NCI-H510A (cell line): ENCODE data around the gene MEIOC.
"Not testable (repeated sequence)": the region's sequence is repeated elsewhere in the genome, so short reads cannot be mapped to it uniquely, and the experiment has no call there.

Source experiments
- DNase-seq: peaks from one replicate; lab custom pipeline; 2025; lab: John Stamatoyannopoulos, UW

Gene MEIOC

DNA sequence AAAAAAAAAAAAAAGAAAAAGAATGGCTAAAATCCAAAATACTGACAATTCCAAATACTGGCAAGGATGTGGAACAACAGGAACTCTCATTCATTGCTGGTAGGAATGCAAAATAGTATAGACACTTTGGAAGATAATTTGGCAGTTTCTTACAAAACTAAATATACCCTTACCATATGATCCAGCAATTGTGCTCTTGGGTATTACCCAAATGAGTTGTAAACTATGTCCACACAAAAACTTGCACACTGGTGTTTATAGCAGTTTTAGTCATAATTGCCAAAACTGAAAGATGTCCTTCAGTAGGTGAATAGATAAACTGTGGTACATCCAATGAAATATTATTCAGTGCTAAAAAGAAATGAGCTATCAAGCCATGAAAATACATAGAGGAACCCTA is 8.5 kb upstream of the MEIOC start:
- no peak for DNase-seq

DNA sequence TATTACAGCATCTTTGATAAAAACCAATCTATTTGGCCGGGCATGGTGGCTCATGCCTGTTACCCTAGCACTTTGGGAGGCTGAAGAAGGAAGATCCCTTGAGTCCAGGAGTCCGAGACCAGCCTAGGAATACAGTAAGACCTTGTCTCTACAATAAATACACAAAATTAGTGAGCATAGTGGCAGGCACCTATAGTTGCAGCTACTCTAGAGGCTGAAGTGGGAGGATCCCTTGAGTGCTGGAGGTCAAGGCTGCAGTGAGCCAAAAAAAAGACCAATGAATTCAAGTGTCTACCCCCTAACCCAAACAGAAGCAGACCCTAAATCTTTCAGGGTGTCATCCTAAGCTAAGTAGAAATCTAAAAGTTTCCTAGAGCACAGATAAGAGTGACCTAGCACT is 7.3 kb upstream of the MEIOC start:
- no peak for DNase-seq

DNA sequence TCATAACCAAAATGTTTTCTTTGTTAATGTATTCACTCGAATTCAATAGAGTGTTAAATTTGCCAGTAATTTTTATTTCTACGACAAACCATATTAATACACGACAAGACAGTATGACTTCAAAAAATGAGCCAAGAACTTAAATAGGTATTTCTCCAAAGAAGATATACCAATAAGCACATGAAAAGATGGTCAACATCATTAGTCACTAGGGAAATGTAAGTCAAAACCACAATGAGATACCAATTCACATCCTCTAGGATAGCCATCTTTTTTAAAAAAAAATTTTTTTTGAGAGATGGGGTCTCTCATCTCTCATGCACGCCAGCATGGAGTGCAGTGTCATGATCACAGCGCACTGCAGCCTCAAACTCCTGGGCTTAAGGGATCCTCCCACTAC is 5.0 kb upstream of the MEIOC start:
- no peak for DNase-seq

DNA sequence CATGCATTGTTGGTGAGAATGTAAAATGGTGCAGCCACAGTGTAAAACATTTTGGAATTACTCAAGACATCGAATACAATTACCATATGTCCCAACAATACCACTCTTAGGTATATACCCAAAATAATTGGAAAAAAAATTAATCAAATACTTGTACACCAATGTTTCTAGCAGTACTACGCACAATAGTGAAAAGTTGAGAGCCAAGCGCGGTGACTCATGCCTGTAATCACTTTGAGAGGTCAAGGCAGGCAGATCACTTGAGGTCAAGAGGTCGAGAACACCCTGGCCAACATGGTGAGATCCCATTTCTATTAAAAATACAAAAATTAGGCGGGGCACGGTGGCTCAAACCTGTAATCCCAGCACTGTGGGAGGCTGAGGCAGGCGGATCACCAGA is 3.5 kb upstream of the MEIOC start:
- no peak for DNase-seq

DNA sequence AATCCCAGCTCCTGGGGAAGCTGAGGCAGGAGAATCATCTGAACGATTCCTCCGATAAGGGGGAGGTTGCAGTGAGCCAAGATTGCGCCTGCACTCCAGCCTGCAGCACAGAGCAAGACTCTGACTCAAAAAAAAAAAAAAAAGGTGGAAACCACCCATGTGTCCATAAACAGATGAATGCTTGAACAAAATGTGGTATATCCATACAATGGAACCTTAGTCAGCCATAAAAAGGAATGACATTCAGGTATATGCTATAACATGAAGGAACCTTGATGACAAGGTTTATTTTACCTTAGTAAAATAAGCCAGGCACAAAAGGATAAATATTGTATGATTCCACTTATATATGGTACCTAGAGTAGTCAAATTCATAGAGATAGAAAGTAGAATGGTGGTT is 2.9 kb upstream of the MEIOC start:
- DNase-seq, result no peak

DNA sequence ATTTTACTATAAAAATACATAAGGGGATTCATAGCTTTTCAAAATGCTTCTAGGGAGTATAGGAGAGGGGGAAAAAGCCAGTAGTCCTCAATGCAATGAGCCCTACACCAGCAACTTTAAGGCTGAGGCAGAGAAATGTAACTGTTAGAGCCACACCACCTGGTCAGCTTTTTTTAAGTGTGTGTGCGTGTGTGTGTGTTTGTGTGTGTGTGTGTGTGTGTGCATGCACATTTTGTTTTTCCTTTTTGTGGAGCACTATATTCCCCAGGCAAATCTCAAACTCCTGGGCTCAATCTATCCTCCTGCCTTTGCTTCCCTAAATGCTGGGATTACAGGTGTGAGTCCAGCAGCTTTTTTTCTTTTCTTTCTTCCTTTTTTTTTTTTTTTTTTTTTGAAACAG is 2.3 kb upstream of the MEIOC start:
- no peak for DNase-seq

DNA sequence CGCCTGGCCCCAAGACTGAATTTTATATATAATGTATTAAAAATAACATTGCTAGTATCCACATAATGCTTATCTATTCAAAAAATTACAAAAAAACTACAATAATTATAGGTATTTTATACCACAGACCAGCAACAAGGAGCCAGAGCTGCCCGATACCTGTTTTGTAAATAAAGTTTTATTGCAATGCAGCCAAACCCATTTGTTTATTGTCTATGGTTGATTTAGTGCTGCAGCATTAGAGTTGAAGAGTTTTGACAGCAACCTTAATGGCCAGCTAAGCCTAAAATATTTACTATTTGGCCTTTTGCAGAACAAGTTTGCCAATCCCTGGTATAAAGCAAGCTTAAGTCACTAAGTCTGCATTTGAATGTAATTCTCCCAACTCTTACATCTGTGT is 5.6 kb downstream of the MEIOC start:
- no peak for DNase-seq

DNA sequence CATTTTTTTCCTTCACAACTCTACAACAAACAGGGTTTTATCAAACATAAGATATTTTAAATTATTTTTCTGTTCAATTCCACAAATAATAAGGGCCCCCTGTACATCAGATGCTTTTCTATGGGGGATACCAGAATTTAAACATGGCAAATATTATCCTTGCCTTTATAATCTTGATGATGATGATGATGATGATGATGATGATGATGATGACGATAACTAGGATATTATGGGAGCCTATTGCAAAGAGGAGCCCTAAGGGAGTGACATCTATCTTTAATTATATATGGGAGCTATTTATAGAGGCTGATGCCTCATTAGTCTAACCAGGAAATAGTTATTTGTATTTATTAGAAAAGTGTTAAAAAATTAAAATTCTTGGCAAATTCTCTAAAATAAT is 6.8 kb downstream of the MEIOC start:
- no peak for DNase-seq

DNA sequence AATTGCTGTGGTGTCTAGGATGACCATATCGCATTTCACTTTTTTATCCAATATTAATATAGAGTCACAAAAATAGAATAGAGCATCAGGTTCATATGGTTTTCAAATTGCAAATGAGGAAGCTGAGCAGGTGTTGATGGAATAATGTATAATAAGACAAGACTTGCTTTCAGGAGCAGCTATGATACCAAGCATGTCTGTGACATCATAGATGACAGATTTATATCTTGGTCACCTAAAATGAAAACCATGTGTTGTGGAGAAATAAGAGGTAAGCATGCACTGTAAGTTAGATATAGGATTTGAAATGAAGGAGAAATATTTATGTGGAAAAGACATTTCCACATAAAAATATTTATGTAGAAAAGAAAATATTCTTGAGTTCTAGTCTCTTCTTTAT is 8.6 kb downstream of the MEIOC start:
- no peak for DNase-seq

DNA sequence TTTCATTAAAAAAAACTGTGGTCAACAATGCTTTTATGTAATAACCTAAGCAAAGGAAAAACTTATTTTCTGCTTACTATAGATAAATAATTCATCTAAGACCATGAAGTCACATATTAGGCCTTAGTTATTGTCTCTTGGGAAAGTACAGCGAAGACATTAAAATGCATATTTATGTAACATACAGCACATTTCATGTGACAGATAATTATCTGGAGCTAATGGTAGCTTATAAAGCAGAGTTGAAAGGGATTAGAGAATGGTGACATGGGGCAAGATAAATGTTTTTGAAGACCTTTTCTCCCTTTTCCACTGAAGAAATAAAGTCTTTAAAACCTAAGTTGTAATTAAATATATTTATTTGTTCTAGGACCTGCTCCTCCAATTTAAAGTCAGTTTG is 9.7 kb downstream of the MEIOC start:
- DNase-seq, result no peak

DNA sequence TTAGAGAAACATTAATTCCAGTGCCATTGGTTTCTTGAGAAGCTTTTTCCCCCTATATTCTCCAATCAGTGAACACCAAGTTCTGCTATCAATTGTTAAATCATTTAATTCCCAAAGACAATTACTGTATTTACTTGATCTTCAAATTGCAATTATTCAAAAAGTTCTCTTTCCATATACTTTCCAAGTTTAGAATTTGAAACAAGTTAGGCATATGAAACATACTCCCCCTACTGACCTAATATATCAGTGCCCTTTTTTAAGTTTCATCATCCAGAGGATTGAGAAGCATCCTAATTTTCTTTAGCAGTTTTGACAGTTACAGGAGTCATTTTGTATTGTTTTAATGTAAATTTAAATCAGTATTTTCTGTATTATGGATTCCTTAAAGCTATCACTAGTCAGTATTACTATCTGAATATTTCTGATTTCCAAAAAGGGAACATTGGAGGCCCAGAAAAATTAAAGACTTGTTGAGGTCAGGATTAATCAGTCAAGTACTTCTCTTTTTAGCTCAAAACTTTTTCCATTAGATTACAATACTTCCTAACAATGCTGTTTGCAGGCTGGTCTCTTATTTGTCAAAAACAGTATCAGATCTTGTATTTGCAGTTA is 16.3 kb downstream of the MEIOC start:
- DNase-seq, result no peak

DNA sequence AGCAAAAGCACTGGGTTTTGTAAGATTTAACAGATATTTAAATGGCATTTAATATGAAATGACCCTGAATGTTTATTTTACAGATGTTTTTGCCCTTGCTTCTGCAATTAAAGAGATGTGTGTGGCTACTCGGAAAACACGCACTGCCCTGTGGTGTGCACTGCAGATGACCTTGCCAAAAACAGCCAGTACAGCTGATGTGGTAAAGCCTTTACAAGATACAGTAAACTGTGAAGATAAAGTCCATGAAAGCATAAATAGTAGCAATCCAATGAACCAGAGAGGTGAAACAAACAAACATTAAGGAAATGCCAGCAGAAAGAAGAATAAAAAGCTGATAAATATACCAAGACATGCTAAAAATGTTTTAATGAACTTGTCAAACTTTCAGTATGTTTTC is 17.6 kb downstream of the MEIOC start:
- DNase-seq, result no peak

DNA sequence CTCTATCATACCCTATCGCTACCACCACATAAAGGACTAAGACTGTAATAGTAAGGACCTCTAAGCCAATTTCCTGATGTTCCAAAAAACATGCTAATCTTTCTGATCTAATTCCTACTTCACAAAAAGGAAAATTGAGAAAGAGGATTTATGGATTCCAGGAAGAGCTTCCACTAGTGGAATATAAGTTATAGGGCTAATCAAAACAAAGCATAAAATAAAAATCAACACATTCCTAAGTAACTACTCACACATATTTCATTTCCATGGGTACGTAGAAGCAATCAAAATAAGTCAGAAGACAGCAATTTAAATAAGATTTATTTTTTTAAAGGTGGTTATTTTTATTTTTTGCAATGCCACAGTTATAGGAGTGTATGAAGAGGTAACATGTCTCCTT is 20.9 kb downstream of the MEIOC start:
- no peak for DNase-seq

DNA sequence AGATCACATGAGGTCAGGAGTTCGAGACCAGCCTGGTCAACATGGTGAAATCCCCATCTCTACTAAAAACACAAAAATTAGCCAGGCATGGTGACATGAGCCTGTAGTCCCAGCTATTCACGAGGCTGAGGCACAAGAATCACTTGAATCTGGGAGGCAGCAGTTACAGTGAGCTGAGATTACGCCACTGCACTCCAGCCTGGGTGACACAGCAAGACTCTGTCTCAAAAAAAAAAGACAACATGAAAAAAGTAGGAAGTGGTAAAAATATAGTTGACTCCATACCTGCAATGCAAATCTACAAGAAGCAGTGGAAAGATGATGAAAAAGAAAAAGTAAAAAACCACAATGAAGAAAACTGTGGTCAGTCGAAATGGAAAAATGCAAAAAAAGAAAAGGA is 27.0 kb downstream of the MEIOC start:
- DNase-seq, result not testable (repeated sequence)

DNA sequence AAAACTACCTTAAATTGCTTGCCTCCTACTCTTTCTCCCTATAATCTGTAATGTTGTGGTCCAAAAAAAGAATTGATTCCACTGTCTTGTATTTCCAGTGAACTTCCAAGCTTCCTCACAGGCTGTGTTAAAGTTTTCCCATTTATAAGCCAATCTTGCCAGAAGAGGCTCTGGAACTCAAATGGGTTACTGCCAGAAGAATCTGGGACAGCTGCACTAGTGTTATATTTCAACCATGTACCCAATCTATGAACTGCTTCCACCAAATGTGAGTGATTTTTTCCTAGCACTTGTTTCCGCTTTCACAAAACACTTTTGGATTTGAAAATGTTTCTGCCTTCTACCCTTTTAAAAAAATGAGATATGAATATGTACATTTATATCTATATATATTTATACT is 31.5 kb downstream of the MEIOC start:
- no peak for DNase-seq

DNA sequence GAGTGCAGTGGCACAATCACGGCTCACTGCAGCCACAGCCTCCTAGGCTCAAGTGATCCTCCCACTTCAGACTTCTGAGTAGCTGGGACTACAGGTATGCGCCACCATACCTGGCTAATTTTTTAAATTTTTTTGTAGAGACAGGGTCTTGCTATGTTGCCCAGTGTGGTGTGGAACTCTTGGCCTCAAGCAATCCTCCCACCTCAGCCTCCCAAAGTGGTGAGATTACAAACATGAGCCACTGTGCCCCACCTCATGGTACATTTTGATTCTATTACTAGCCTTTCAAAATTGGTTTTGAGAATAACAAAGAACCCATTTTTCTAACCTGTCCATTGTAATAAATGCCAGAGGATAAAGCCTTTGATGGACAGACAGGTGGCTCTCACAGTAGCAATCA is 31.9 kb downstream of the MEIOC start:
- DNase-seq, result no peak

DNA sequence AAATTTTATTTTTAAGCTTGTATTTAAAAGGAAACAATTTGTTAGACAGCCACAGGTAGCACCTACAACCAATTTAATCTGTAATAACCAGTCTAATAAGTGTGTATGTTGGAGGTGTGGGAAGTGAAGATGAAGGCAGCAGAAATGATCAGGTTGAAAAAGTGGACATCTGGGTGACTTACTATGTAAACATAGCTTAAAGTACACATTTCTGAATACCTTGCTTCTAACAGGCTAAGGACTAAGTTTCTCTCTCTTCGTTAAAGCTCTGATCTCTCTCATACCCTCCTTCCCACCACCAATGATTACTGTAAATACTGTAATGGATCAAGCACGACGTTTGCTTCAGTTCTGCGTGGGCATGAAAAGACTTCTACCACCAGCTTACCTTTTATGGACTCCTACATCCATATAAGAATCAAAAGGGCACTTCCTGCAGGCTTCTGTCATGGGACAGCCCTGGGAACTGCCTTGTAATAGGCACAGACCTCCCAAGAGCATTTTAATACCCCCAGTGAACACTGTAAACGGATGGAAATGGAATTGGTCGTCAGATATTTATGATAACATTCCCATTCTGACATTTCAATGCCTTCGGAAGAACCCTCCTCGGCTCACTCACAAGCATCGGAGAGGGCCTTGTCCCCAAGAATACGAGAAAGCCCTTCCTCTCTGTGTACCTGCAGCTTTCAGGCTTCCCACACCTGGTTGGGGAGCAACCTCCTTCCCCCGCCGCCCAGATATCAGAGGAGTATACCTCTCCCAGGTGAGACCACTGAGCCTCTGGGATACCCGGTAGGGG is 32.6 kb downstream of the MEIOC start:
- DNase-seq, result no peak

DNA sequence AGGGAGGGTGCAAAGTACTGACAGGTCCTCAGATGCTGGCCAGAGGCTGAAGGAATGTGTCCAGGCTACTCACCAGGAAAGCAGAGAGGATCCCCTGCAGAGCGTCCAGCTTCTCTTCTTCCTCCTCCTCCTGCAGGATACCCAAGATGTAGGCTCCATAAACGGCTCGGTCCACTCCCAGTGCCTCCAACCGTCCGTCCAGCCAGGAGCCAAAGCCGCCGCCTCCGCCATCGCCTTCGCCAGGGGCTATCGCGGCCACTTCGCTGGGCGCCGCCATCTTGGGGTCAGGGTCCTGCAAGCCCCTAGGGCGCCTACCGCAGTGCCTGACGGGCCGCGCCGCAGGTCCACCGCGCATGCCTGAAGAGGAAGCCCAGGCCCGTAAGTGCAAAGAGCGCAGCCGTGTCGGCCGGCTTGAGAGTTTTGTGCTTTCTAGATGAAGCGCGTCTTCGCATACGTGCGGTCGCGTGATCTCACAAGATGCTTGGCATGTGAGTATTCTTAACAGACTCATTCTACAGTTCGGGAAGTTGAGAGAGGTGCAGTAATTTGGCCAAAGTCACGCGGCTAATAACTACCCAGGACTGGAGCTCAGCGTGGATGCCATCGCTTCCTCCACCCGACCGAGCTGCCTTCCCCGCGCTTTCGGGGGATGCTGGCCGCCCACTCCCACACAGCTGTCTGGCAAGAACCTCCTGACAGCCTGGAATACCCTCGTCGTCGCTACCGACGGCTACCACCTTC is 33.4 kb downstream of the MEIOC start, which contains the start of gene CCDC43:
CCDC43 (minus strand) TSS at position 300 of the 741 bp plus-strand sequence; CDS start at position 277, 23 bp downstream.
- DNase-seq, result peak; percentile 39

DNA sequence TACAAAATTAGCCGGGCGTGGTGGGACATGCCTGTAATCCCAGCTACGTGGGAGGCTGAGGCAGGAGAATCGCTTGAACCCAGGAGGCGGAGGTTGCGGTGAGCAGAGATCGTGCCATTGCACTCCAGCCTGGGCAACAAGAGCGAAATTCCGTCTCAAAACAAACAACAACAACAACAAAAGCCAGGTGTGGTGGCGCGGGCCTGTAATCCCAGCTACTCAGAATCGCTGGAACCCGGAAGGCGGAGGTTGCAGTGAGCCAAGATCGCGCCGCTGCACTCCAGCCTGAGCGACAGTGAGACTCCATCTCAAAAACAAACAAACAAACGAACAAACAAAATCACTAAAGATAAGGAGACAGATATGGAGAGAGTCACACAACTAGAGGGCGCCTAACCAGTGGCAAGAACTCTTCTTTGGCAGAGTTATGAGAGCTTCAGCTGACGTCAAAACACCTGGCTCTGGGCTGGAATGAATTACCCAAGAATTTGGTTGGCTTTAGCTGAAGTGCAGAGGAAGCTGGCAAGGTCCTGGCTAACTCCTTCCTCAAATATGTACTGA is 34.6 kb downstream of the MEIOC start:
- not testable (repeated sequence) for DNase-seq

DNA sequence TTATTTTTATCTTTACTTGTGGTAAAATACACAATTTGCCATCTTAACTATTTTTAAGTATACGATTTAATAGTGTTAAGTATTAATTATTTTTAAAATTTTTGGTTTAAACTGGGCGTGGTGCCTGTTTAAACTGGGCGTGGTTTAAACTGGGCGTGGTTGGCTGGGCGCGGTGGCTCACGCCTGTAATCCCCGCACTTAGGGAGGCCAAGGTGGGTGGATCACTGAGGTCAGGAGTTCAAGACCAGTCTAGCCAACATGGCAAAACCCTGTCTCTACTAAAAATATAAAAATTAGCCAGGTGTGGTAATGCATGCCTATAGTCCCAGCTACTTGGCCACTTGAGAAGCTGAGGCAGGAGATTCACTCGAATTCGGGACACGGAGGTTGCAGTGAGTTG is 37.3 kb downstream of the MEIOC start:
- DNase-seq, result no peak

DNA sequence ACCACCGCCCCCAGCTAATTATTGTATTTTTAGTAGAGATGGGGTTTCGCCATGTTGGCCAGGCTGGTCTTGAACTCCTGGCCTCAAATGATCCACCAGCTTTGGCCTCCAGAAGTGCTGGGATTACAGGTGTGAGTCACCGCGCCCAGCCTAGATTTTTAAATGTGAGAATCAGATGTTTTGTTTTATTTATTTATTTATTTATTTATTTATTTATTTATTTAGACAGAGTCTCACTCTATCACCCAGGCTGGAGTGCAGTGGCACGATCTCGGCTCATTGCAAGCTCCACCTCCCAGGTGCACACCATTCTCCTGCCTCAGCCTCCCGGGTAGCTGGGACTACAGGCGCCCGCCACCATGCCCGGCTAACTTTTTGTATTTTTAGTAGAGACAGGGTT is 44.0 kb downstream of the MEIOC start:
- DNase-seq, result not testable (repeated sequence)

DNA sequence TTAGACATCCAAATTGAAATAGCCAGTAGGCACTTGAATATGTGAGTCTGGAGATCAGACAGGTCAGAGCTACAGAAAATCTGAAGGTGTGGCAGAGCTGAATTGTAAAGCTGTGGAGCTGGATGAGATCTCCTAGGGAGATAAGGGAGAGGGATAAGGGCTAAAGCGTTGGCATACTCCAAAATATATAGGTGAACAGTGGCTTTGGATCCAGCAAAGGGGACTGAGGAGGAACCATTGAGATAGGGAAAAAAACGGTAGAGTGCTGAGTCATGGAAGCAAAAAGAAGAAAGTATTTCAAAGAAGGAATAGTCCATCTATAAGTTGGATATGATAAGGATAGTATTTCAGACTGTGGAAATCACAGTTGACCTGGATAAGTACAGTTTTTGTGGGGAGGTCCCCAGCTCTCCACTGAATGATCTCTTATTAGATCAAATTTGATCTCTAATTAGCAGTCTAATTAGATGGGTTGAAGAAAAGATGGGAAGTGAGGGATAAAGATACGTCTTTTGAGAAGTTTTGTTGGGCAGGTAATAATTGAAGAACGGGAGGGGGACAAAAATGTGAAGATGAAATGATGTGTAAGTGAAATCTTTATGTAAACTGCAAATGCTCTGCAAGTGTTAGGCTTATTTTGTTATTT is 51.6 kb downstream of the MEIOC start:
- no peak for DNase-seq
